Type B pancreatic cell (in vitro differentiated cells): ENCODE data around the gene CRYBB1. TPM values are rescaled to one million over a fixed set of nuclear protein-coding genes. Genes with fewer than 3 reads are reported as not detected.

Source experiments
- DNase-seq: peaks from one replicate; pipeline ENCODE4 v3.0.0; 2021; ENCODE audit warnings: mixed read lengths; ENCODE audit not compliant: unreplicated experiment; ENCODE audit errors: extremely low spot score
- H3K27ac Mint-ChIP-seq: 2 replicates; pipeline ENCODE4 v1.8.0; 2021; ENCODE audit warnings: mild to moderate bottlenecking, mixed read lengths
- H3K27me3 Mint-ChIP-seq: 2 replicates; pipeline ENCODE4 v1.8.0; 2021; ENCODE audit warnings: mixed read lengths
- H3K36me3 Mint-ChIP-seq: 2 replicates; pipeline ENCODE4 v1.8.0; 2021; ENCODE audit warnings: mixed read lengths
- H3K4me1 Mint-ChIP-seq: one replicate; pipeline ENCODE4 v1.8.0; 2021; ENCODE audit warnings: mixed read lengths; ENCODE audit not compliant: unreplicated experiment
- H3K4me3 Mint-ChIP-seq: 2 replicates; pipeline ENCODE4 v1.8.0; 2021; ENCODE audit warnings: mild to moderate bottlenecking, mixed read lengths
- H3K9me3 Mint-ChIP-seq: 2 replicates; pipeline ENCODE4 v1.8.0; 2021; ENCODE audit warnings: mixed read lengths
- total RNA-seq: library from RNA; stranded (reverse); gene quantifications from 2 replicates; pipeline ENCODE4 v1.2.1, GENCODE V29; 2021; ENCODE audit warnings: low replicate concordance
- TF ChIP-seq, protein P1 (sequence below): fragments of 200-600 bp; sonication (generic); conservative IDR thresholded peaks from 2 replicates; pipeline ENCODE4 v1.5.0; 2021; ENCODE audit warnings: antibody characterized with exemption, mild to moderate bottlenecking

The CRYBB1 gene
- total RNA-seq, 1 donor from 2014 or later = 4.6 TPM

DNA sequence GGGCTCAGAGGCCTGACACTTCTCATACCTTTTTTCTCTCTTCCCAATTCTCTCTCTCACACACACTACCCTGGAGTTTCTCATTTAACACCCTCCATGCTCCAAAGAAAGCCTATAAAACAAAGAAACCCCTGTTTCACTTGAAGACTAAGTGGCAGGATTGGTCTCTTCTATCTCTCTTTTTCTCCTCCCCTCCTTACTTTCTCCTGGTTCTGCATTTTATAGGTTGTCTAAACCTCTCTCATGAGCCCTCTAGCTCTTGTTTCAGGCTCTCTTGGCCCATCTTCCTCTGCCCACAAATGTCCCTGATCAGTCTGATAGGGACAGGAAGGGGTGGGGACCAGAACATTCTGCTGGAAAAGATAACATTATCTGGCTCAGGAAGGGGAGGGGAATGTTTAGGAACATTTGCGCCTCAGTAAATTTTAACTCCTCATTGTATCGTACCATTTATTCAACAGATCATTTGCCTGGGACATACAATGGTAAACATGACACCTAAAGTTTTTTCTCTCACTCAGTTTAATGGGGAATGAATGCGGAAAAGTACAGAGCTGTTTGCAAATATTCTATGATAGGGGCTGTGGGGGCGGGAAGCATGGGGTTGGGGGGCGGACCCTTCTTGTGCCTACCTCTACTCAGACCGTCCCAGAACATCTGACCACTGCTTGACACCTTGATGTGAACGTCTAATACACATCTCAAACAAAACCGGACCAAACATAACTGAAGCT lies 14.8 kb upstream of the CRYBB1 start:
- Mint-ChIP-seq H3K4me3 (no peak overlapping the region), H3K27ac (no peak overlapping the region), H3K9me3 (no peaks in the 10 kb centered on the region), H3K27me3 (peaks cover 18% of the 10 kb centered on the region), H3K4me1 (no peaks in the 10 kb centered on the region), H3K36me3 (no peaks in the 10 kb centered on the region)
- DNase-seq = no peak
- TF ChIP-seq, protein P1, sequence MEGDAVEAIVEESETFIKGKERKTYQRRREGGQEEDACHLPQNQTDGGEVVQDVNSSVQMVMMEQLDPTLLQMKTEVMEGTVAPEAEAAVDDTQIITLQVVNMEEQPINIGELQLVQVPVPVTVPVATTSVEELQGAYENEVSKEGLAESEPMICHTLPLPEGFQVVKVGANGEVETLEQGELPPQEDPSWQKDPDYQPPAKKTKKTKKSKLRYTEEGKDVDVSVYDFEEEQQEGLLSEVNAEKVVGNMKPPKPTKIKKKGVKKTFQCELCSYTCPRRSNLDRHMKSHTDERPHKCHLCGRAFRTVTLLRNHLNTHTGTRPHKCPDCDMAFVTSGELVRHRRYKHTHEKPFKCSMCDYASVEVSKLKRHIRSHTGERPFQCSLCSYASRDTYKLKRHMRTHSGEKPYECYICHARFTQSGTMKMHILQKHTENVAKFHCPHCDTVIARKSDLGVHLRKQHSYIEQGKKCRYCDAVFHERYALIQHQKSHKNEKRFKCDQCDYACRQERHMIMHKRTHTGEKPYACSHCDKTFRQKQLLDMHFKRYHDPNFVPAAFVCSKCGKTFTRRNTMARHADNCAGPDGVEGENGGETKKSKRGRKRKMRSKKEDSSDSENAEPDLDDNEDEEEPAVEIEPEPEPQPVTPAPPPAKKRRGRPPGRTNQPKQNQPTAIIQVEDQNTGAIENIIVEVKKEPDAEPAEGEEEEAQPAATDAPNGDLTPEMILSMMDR = no peak

DNA sequence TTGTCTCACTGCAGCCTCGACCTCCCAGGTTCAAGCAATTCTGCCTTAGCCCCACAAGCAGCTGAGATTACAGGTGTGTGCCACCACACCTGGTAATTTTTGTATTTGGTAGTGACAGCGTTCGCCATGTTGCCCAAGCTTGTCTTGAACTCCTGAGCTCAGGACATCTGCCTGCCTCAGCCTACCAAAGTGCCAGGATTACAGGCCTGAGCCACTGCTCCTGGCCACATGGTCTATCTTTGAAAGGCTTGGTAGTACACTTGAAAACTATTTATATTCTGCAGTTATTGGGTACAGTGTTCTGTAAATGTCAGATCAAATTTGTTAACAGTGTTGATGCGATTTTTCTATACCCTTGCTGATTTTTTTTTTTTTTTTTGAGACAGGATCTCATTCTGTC lies 13.5 kb upstream of the CRYBB1 start:
- Mint-ChIP-seq H3K9me3 (no peaks in the 10 kb centered on the region), H3K4me1 (no peaks in the 10 kb centered on the region), H3K27me3 (peaks cover 15% of the 10 kb centered on the region), H3K4me3 (no peak overlapping the region), H3K27ac (no peak overlapping the region), H3K36me3 (no peaks in the 10 kb centered on the region)
- TF ChIP-seq, protein P1 = no peak
- DNase-seq = no peak

DNA sequence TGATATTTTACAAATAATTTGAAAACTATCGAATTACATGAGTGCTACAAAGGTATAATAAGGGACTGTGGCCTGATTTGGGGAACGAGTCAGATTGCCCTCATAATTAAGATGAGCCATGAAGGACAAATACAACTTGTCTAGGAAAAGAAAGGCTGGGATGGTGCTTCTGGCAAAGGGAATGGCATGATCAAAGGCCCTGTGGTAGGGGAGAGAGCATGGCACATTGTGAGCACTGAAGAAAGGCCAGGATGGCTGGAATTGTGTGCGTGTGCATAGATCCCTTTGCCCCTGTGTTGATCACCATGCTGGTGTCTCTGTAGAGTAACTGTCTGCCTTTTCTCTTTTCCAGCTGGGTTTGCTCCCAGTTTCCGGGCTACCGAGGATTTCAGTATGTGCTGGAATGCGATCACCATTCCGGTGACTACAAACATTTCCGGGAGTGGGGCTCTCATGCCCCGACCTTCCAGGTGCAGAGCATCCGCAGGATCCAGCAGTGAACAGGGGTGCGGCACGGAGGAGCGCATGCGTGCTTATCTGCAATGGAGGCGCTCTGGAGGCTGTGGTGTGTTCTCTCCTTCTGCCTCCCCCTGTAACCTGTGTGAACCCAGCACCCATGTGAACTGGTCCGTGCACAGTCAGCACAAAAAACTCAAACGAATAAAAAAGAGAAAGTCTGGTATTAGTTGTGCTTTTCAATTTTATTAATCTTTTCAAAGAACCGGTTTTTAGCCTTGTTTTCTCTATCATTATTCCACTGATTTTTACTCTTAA lies 12.3 kb upstream of the CRYBB1 start:
- peaks cover 15% of the 10 kb centered on the region for H3K27me3 Mint-ChIP-seq
- no peaks in the 10 kb centered on the region for H3K36me3 Mint-ChIP-seq
- no peaks in the 10 kb centered on the region for H3K4me1 Mint-ChIP-seq
- no peak overlapping the region for H3K27ac Mint-ChIP-seq
- no peak for DNase-seq
- no peak overlapping the region for H3K4me3 Mint-ChIP-seq
- no peaks in the 10 kb centered on the region for H3K9me3 Mint-ChIP-seq
- TF ChIP-seq, protein P1 = no peak

DNA sequence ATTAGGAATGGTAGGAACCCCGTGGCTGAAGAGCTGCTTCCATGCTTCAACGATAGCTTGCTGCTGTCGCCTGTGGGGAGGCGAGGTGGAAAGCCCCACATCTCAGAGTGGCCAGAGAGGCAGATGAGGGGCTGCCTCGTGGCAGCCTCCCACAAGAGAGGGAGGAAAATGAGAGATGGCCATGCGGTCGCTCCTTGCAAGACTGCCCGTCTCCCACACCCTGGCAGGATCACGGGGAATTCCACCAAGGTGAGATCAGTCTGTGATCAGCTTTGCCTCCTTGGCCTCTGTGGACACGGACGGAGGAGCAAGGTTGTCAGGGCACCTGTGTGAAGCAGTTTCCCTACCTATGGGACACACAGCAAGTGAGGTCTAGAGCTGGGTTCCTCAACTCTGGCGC lies 7.0 kb upstream of the CRYBB1 start:
- H3K27me3 Mint-ChIP-seq = peaks cover 26% of the 10 kb centered on the region
- no peaks in the 10 kb centered on the region for H3K9me3 Mint-ChIP-seq
- H3K36me3 Mint-ChIP-seq = no peaks in the 10 kb centered on the region
- peaks cover 4% of the 10 kb centered on the region for H3K4me1 Mint-ChIP-seq
- H3K4me3 Mint-ChIP-seq = no peak overlapping the region
- no peak for DNase-seq
- no peak overlapping the region for H3K27ac Mint-ChIP-seq
- TF ChIP-seq, protein P1 = no peak

DNA sequence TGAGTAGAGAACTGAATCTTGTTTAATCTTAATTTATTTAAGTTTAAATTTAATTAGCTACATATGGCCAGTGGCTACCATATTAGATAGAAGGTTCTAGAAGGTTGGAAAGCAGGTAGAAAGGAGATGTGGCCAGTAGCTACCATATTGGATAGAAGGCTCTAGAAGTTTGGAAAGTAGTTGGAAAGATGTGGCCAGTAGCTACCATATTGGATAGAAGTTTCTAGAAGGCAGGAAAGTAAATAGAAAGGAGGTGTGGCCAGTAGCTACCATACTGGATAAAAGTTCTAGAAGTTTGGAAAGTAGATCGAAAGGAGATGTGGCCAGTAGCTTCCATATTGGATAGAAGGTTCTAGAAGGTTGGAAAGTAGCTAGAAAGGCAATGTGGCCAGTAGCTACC lies 6.2 kb upstream of the CRYBB1 start:
- Mint-ChIP-seq H3K36me3 (no peaks in the 10 kb centered on the region), H3K4me3 (no peak overlapping the region), H3K27me3 (peaks cover 26% of the 10 kb centered on the region), H3K4me1 (peaks cover 5% of the 10 kb centered on the region), H3K9me3 (no peaks in the 10 kb centered on the region), H3K27ac (no peak overlapping the region)
- TF ChIP-seq, protein P1 = no peak
- DNase-seq = no peak
